ENCODE data around the gene MGRN1.

MGRN1 gene

DNA sequence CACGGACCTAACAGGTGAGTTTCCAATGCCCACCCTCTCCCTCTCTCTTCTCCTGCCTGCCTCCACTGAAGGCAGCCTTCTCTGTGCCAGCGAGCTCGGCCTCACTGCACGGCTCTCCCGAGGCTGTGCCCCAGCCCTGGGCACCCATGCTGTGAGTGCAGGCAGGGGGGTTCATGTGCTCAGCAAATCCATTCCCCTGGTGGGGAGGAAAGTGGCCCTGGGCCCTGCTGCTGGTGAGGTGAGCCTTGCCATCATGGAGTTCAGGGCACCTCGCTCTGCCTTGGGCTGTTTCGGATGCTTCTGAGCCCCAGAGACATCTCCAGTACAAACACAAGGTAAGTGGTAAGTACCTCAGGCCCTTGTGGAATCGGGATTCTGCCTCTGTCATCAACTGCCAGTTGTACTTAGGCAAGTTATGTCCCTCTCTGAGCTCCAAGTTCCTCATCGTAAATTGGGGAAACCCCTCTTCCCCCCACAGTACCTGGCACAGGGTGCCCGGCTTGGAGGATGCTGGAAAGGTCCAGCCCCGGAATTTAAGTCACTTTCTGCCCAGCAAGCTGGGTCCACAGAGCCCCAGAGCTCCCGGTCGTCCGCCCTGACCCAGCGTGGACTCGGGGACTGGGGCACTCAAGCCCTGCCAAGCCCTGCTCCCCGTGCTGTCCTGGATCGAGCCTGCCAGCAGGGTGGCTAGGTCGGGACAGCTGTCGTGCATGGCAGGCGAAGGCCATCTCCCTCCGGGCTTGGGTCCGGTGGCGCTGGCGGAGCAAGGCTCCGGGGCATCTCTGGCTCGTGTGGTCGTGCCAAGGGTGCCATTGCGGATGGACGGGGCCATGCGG, 68.1 kb downstream of the MGRN1 start:
- TF ChIP-seq POLR2AphosphoS5 (IDR thresholded peaks at IDR 0.05; ENCODE audit: low read depth, low read length) (no peak; the same call in 1 of the 2 replicates), TAF1 (IDR thresholded peaks at IDR 0.05; ENCODE audit: borderline replicate concordance, low read depth, low read length) (no peak), POLR2A (IDR thresholded peaks at IDR 0.05; ENCODE audit: low read depth, low read length) (no peak)
- FAIRE-seq (no peak), DNase-seq (ENCODE audit: insufficient read length) (no peak)

DNA sequence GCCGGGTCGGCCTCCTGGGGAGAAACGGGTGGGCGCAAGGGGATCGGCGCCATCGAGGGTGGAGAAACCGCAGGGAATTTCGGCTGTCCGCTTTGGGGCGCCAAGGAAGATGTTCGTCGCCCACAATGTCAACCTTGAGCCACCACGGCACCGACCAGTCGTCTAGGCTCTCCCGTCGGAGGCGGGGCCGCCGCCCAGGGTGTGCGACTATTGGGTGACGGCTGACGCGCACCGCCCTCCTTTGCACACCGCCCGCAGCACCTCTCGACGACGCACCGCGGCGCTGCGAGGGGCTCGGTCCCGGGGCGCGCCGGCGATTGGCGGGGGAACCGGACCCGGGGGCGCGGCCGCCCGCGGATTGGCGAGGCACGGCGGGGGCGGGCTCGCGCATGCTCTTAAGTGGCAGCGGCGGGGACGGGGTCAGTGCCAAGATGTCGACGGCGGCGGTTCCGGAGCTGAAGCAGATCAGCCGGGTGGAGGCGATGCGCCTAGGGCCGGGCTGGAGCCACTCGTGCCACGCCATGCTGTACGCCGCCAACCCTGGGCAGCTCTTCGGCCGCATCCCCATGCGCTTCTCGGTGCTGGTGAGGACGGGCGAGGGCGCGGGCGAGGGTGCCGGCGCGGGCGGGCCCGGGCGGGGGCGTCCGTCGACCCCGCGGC, 68.8 kb downstream of the MGRN1 start, which contains the start of gene NUDT16L1:
NUDT16L1 (plus strand) TSS at position 267 of the 660 bp plus-strand sequence; CDS start at position 432, 165 bp downstream.
- FAIRE-seq (peak; percentile 100), DNase-seq (ENCODE audit: insufficient read length) (peak; percentile 99)
- TF ChIP-seq POLR2A (IDR thresholded peaks at IDR 0.05; ENCODE audit: low read depth, low read length) (peak; percentile 96), TAF1 (IDR thresholded peaks at IDR 0.05; ENCODE audit: borderline replicate concordance, low read depth, low read length) (peak; percentile 77), POLR2AphosphoS5 (IDR thresholded peaks at IDR 0.05; ENCODE audit: low read depth, low read length) (peak; percentile 93)

DNA sequence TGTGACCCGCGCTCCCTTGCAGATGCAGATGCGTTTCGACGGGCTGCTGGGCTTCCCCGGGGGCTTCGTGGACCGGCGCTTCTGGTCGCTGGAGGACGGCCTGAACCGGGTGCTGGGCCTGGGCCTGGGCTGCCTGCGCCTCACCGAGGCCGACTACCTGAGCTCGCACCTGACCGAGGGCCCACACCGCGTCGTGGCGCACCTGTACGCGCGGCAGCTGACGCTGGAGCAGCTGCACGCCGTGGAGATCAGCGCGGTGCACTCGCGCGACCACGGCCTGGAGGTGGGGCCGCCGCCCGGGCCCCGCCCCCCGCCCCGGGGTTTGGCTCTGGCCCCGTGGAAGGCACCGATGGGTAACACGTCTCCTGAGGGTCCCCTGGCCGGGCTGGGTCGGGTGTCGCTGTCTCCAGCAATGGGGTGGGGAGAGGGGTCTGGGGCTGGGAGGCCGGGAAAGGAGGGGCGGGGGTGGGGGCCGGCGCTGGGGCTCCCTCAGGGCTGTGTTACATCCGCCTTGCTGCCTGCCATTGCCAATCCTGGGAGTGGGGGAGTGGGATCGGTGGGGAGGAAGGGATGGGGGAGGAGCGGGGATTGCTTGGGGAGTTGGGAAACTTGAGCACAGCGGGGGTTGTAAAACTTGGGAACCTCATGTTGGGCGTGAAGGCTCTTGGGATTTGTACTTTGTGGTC, 69.5 kb downstream of the MGRN1 start:
- DNase-seq (ENCODE audit: insufficient read length) (peak; percentile 78), FAIRE-seq (peak; percentile 62)
- TF ChIP-seq TAF1 (IDR thresholded peaks at IDR 0.05; ENCODE audit: borderline replicate concordance, low read depth, low read length) (no peak), POLR2AphosphoS5 (IDR thresholded peaks at IDR 0.05; ENCODE audit: low read depth, low read length) (no peak; the same call in 1 of the 2 replicates), POLR2A (IDR thresholded peaks at IDR 0.05; ENCODE audit: low read depth, low read length) (no peak)

DNA sequence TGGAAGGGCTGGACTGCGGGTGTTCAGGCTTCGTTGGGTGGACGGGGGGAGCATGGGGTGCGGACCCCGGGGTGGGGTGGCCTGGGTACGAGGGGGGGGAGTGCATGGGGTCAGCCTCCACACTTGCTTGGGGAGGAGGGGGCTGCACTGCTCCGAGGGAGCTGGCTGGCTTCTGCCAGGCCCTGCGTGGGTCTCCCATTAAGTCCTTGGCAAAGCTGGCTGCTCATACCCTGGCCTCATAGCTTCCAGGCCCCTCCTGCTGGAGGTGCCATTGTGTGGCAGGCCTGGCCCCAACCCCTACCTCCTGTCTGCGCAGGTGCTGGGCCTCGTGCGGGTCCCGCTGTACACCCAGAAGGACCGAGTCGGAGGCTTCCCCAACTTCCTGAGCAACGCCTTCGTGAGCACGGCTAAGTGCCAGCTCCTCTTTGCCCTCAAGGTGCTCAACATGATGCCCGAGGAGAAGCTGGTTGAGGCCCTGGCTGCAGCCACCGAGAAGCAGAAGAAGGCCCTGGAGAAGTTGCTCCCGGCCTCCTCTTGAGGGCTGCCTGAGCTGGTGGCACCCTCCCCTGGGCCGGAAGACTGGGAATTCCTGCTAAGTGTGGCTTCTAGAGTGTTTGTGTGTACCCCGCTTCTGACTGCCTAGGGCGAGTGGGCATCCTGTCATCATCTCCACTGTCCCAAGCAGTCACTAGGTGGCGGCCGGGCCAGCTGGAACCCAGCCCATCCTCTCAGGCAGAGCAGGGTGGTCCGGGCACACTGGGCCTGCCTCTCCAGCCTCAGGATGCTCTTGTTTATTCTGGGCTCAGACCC, 70.2 kb downstream of the MGRN1 start:
- FAIRE-seq (no peak), DNase-seq (ENCODE audit: insufficient read length) (no peak)
- TF ChIP-seq POLR2A (IDR thresholded peaks at IDR 0.05; ENCODE audit: low read depth, low read length) = no peak
- TF ChIP-seq POLR2AphosphoS5 (IDR thresholded peaks at IDR 0.05; ENCODE audit: low read depth, low read length) = no peak
- TF ChIP-seq TAF1 (IDR thresholded peaks at IDR 0.05; ENCODE audit: borderline replicate concordance, low read depth, low read length) = no peak

DNA sequence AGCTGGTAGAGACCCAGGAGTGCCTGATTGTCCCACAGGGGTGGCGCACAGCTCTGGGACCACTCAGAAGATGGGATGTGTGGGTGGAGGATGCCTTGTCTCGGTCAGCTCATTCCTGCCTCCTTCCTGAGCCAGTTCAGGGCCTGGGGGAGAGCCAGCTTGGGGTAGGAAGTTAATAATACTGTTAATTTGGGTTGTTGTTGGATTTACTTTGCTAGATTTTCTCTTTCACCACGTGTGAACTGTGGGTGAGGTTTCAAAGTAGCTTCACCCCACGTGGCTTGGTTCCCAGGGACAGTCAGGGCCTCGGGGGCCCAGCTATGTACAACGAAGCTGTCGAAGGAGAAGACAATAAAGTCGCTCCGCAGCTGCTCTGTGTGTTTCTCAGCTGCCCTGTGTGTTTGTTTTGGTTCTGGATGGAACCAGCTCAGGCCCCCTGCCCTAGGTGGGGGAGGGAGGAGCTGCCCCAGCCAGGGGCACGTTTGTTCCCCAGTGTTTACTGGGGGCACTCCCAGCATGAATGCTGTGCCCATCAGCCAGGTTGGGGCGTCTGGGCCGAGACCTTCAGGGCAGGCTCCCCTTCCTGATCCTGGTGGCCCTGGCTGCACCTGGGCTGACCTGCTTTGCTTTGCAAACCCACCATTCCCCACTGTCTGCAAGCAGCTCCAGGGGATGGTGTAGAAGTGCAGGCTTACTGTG, 71.0 kb downstream of the MGRN1 start:
- FAIRE-seq = no peak
- DNase-seq (ENCODE audit: insufficient read length) = no peak

DNA sequence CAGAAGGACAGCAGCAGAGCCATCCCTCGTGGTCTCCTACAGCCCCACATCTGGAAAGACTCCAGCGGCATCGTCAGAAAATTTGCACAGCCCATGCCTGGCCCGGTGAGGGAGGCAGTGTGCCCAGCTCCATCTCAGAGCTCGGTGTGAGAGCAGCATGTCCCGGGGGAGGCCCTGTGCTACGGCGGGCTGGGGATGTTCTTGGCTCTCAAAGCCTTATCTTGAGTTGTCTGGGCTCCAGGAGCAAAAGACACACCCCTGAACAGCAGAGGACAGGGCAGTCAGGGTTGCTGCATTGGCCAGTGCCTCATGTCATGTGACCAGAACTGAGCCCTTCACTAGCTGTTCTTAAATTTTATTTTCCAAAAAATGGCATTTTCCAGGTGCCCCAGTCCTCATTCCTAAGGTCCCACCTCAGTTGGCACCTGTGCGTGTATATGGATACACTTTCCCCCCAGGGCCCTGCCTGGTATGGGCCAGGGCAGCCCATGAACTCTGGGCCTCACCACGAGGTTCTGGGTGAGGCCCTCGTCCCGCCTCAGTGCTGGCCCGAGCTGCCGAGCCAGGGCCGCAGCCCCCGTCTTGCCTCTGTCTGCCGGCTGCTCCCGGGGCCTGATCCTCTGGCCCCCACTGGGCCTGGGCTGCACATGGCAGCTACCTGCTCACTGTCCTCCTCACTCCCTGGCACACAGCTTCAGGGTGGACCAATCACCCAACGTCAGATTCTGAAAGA, 71.7 kb downstream of the MGRN1 start:
- TF ChIP-seq TAF1 (IDR thresholded peaks at IDR 0.05; ENCODE audit: borderline replicate concordance, low read depth, low read length) (no peak), POLR2A (IDR thresholded peaks at IDR 0.05; ENCODE audit: low read depth, low read length) (peak; percentile 17; the same call in 1 of the 2 replicates)
- DNase-seq (ENCODE audit: insufficient read length) (no peak), FAIRE-seq (no peak)

More for the DNA sequence above, 71.0 kb downstream of the MGRN1 start:
- TF ChIP-seq POLR2AphosphoS5 (IDR thresholded peaks at IDR 0.05; ENCODE audit: low read depth, low read length) (no peak), TAF1 (IDR thresholded peaks at IDR 0.05; ENCODE audit: borderline replicate concordance, low read depth, low read length) (no peak), POLR2A (IDR thresholded peaks at IDR 0.05; ENCODE audit: low read depth, low read length) (no peak)

DNA sequence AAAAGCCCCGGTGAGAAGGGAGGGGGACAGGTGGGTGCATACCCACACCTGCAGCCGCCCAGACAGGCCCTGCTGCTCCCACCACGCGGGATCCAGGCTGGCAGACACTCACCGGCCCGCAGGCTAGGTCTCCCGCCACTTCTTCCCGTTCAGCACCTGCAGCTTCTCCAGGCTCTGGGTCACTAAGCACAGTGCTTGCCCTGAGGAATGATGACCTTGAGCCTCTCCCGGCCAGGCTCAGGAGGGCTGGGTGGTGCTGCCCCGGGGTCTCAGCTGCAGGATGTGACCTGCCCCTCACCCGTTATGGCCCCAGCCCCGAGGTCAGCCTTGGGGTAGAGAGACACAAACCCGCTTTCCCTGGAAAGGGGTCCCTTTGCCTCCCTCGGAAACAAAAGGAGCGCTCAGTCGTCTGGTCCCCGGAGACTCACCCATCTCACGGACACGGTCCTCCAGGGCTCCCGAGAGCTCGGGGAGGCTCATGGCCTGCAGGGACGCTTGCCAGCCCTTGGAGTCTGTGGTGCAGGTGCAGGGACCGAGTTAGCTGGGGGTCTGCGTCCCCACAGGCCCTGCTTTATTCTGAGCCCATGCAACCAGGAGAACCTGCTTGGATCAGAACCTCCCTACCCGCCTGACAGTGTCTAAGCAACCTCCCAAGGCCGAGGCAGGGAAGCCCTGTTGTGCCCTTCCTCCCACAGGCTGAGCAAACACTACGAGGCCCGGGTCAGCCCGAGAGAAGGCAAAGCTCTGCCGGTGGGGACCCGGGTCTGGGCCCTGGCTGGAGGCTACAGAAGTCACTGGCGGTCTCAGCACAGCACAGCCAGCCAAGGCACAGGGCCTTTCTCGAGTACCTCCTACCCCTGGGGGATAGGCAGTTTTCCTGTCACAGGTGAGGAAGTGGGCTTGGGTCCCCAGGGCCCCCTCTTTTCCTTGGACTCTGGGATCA, 72.5 kb downstream of the MGRN1 start:
- FAIRE-seq (no peak), DNase-seq (ENCODE audit: insufficient read length) (no peak)
- peak; percentile 57 for TF ChIP-seq POLR2AphosphoS5 (IDR thresholded peaks at IDR 0.05; ENCODE audit: low read depth, low read length)
- peak; percentile 7; the same call in 1 of the 2 replicates for TF ChIP-seq POLR2A (IDR thresholded peaks at IDR 0.05; ENCODE audit: low read depth, low read length)
- no peak for TF ChIP-seq TAF1 (IDR thresholded peaks at IDR 0.05; ENCODE audit: borderline replicate concordance, low read depth, low read length)

DNA sequence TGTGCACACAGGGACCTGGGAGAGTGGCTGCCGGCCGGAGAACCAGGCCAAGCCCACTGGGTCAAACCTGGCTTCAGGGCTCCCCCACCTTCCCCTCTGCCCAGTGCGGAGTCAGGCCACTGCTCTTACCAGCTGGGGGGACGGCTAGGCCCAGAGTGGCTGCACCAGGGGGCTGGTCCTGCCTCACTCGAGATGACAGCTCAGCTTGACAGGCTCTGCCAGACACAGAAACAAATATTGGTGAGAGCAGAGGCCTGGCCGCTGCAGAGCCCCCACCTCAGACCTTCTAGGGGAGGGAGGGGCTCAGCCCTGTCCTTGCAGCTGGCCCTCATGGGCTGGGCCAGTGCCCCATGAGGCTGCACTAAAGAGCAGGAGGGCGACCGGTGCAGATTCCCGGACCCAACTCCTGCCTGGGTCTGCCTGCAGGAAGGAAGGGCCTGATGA, 73.2 kb downstream of the MGRN1 start:
- no peak for DNase-seq (ENCODE audit: insufficient read length)
- TF ChIP-seq POLR2A (IDR thresholded peaks at IDR 0.05; ENCODE audit: low read depth, low read length) = no peak; the same call in 1 of the 2 replicates
- FAIRE-seq = no peak

Measured in GM12892 (cell line).